ENCODE results near the gene TRAPPC2.

TRAPPC2 gene

DNA sequence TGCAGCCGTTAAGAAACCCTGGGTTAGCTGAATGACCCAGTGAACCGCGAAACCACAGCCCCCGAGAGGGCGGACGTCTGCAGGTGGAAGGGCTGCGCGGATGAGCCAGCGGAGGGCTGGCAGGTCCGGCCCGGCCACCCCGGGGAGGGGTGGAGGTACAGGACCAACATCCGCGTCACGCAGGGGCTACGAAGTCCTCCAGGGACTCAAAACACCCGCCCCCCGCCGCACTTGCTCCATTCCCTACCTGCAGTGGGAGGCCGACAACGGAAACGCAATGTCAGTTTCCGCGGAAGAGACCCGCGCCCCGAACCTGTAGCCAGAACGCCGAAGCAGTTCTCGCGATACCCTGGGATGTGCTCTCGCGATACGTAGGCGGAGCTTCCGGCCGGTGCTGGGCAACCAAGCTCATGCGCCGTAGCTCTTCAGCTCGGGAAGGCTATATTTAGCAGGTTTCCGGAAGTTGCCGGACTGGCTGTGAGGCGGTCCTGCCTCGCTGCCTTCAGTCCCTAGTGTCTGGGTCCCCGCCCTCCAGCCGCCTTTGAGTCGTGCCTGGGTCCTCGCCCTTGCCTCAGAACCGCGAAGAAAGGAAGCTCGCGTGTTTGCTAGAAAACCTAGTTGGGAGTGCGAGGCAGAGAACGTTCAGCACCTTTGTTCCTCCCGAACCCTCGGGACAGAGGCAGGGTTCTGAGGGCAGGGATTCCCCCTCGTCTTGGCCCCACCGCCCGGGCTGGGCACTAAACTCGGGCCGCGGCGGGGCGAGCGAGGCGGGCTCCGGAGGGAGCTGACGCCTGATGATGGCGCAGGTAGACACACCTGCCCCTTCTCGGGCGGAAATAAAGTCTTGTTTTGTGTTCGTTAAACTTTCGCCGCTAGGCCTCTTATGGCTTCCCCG, at the start of gene TRAPPC2, which contains the start of gene OFD1:
TSS of gene TRAPPC2 (minus strand) at position 343 of the 895 bp plus-strand sequence. CDS start 14,657 bp downstream, outside the sequence.
TSS of gene OFD1 (plus strand) at position 471 of the 895 bp plus-strand sequence. CDS start at position 795, 324 bp downstream.
- peak; percentile 78 to 85 for DNase-seq

DNA sequence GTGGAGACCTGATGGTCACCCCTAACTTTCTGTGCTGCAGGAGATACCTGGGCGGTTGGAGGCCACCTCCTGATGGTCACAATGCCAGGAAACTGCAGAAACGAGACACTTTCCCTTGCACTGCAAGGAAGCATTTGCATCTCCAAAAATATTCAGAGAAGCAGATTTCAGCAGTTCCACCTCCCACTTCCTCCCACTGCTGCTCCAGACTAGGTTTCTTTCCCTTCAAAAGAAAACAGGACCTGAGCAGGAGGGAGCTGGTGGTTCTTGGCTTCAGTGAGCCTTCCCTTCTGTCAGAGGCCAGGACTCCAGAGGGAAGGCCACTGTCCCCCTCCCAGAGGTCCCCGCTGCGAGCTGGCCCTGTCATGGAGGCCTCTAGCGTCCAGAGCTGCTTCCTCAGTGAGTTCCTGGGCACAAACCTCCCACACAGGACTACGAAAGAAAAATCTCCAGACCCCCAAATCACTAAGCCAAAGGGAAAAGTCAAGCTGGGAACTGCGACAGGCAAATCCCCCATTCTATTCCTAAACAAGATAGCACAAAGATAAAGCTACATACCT, 46.5 kb upstream of the TRAPPC2 start:
- no peak for DNase-seq

DNA sequence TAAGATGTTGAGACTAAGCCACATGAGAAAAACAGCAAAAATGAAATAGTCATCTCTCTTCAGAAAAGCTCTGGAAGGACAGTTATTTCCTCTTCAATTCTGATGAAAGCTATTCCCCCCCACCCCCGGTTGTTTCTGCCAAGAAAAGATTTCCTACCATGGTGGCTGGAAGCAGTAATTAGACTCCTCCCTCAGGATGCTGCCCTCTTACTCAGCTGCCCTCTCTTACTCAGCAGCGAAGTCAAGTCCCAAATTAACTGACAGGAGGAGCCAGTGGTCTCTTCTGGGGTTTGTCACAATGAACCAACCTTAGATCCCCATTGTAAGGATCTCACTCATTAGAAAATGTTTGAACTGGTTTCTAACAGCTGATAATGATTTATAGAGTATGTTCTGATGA, 44.5 kb upstream of the TRAPPC2 start:
- DNase-seq: no peak

DNA sequence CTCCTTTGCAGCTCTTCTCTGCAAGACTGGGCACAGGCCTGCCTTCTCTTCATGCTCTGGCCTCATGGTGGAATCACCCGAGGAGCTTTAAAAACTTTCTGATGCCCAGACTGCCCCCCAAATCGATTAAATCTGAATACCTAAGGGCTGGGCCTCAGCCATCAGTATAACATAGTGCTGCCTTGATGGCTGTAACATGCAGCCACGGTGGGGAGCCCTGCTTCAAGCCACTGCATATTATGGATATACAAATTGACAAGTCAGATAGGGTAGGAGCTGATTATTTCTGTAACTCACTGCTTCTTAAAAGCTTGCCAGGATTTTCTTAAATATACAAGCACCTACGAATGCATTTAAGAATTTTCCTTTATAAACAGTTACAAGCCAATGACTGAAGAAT, 42.0 kb upstream of the TRAPPC2 start:
- DNase-seq: no peak

DNA sequence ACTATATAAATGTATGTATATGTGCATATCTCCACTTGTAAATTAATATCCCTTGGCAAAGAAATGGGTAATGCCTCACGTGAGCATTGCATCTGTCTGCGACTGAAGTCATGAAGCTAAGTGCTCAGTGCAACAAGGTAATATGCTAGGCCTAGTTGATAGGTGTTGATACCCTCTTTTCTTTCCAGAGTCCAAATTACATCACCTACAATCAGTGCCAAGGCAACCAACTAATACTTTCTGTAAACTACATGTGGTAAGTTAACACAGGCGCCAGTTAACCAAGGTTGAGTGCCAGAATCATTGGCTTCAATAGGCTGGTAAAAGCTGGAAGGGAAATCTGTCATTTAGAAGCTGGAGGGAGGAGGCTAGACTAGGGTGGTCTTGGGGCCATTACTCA, 41.4 kb upstream of the TRAPPC2 start:
- no peak for DNase-seq

DNA sequence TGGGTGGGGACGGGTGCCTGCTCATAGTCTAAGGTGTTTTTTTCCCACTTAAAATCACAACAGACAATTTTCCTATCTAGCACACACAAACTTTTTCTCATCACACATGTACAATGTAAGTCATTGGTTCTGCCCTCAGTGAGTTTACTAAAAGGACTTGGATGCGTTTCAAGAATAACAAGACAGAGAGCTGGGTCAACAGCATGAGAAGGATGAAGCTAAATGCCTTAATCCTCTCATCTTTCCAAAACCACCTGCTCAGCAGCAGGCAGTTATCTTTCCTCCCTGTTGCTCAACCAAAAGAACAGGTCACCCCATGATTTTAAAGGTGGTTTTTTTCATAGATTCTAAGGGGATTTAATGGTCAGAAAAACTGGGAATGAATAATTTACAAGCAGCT, 40.3 kb upstream of the TRAPPC2 start:
- DNase-seq: no peak

DNA sequence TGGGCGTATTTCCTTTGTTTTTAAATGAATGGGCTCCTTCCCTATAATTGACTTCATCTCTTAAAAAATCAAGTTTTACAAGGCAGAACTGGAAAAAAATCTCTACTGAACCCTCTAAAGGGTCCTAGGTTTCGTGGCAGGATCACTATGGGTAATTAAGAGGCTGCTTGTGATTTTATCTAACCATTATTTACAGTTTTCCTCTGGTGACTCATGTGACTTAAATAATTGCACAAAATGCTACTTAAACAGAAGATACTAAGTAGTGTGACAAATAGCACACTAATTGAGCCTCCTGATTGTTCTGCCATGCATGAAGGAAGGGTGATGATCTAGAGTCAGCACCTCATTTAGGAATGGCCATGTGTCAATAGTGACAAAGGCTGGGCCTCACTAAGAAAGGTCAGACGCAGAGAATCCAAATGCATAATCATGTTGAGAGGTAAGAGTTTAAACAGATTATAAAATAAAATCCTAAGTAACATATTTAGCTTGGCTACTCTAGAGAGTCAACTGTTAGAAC, 35.7 kb upstream of the TRAPPC2 start:
- DNase-seq: no peak

DNA sequence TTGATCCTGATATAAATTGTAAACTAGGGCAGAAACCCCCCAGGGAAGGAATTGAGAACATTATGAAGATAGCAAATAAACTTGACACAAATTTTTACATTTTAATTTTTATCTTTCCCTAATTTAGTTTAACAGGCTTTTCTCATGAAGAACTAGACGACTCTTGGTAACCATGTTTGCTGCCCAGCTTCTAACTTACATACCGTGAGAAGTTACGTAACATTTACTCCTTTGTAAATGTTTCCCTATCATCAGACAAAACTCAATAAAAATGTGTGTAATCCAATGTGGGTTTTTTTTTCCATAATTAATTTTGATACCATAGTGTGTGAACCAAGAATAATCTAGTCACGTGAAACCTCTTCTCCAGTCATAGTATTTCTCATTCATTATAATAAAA, 34.5 kb upstream of the TRAPPC2 start:
- DNase-seq: no peak

DNA sequence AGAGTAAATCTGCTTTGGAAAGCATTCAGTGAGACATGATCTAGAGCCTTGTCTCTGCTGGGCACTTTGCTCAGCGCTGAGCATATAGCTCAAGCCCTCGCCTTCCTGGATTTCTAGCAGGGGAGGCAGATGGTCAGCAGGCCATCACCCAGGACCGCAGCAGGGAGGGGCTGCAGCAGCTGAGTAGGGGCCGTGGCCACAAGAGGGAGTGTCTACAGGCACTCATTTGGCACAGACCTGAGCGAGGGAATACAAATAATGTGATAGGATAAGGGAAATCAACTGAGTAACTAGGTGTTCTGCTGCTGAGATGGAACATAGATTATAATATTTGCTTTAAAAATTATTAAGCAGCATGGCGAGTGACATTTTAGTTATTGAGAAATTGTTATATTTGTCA, 30.3 kb upstream of the TRAPPC2 start:
- DNase-seq: no peak

DNA sequence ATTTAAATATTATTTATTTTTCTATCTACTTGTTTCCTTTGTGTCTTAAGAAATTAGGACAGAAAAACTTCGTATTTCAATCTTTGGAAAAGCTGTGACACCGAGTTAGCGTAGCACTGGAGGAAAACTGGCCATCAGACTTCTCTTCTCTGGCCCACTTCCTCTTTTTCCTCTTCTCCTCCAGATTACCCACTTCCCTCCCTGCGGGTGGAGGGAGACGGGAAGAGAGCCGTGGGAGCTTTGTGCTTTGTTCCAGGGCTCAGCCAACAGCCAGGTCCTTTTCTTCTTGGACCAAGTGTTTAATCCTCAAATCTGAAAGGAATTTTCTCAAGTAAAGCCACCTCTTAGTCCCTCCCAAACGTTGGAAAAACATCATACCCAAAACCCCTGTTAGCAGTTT, 29.9 kb upstream of the TRAPPC2 start:
- DNase-seq: no peak

DNA sequence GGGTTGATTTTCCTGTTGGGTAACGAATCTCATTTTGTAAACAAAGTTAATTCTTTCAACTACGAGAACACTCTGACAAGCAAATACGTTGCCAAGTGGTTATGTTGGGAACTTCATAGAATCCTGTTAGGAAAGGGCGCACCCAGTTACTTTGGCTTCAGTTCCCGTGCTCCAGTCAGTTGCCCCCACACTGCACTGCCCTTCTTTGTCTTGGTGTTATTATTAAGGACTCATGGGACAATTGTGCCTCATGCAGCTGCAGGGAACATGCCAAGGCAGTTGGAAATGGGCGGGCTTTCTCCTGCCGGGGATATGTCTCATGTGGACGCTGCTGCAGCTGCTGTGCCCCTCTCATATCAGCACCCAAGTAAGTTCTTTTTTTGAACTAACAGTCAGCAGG, 29.1 kb upstream of the TRAPPC2 start:
- DNase-seq: no peak

DNA sequence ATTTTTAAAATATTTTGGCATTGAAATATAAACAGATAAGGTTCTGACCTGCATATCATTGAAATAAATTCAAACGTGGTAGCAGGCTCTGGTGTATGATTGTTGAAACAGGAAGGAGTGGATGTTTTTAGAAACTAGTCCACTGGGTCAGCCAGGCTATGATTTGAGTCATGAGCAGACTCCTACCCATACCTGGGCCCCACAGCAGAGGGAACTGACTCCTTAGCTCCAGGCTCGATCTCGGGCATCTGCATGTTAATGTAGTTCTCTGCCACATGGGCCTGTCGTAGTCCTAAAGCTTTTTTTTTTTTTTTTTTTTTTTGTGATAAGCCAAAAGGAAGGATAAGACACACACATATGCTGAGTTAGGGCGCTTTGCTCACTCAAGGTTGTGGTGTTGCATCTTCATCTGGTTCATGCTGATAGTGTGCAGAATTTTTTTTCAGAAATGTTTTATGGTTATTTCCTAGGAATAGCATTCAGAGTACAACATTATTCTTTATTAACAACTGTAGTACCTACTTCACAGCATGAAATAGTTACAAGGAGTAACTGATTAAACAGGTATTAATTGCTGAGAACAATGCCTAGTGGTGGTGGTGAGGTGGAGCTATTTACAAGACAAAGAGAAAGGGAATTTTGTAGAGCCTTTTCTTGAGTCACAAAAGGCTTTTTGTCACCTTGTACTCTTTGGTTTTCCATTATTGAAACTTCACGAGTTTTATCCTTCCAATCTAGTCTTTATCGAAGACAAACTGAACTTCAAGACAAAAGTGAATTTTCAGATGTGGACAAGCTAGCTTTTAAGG, 27.4 kb upstream of the TRAPPC2 start:
- no peak for DNase-seq

DNA sequence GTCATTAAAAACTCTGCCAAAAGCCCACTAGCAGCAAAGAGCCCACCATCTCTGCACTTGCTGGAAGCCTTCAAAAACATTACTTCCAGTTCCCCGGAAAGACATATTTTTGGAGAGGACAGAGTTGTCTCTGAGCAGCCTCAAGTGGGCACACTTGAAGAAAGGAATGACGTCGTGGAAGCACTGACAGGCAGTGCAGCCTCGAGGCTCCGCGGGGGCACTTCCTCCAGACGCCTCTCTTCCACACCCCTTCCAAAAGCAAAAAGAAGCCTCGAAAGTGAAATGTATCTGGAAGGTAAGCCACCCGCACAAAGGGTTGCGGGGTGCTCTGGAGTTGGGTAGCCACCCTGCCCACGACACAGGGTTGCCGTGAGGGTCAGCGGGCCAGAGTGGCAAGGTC, 26.0 kb upstream of the TRAPPC2 start:
- no peak for DNase-seq

DNA sequence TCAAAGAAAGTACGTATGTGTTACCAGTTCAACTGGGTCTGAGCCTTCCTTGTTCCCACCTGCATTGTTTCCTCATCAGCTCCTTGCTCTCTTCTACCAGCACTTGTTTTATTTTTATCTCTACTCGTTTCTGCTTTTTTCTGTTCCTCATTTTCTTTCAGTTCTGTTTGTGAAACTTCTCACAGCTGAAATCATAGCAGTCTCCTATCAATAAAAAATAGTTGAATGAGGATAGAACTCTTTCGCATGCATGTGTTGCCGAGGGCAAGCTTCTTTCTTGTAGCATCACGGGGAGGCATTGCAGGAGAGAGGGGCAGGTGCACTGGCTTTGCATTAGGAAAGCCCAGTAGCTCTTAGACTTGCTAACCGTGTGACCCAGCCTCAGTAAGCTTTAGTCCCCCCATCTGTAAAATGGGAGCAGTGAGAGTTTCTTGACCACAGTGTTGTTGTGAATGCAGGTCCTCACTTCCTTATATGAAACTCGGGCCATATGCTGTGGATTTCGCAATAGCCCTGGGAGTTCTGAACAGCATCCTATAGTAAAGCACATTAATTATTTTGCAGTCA, 24.8 kb upstream of the TRAPPC2 start:
- no peak for DNase-seq

DNA sequence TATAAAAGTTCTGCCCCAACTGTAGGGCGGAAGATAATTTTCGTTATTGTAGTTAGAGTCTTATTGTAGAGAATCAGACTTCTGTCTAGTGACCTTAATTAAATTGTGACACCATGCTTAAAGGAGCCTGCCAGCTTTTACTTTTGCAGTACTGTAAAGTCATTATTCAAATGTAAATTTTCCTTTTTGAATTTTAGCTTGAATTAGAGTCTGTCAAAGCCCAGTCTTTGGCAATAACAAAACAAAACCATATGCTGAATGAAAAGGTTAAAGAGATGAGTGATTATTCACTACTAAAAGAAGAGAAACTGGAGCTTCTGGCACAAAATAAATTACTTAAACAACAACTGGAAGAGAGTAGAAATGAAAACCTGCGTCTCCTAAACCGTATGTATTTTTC, 22.0 kb upstream of the TRAPPC2 start:
- no peak for DNase-seq

DNA sequence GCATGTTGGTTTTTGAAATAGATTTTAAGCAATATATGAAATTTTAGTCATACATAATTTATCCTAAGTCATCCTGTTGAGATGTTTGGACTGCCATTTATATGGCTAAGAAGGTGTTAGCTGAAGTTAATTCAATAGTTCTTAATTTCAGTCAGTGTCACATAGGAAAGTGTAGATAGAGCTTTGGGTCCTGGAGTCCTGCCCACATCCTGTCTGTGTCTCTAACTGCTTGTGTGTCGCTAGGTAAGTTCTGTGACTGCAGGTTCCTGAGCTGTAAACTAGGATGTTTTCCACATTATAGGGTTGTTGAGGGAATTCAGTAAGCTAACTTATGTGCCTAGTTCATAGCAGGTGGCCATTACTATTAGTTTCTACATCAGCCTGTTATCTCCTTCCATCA, 20.8 kb upstream of the TRAPPC2 start:
- no peak for DNase-seq

DNA sequence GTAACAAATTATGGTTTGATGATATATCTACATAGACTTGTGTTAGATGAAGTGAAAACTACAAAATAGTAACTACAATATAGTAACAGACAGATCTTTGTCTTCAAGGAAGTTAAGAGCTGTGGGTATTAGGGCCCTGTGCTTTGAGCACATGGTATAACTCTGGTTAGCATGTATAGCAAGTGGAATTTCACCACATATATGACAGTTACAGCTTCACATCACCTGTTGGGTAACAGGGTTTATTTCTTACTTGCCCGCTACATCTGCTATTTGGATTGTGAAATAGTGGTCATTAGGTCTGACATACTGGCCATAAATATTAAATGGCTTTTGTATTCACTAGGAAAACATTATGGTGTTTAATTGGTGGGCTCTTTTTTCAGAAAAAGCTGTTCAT, 20.3 kb upstream of the TRAPPC2 start:
- DNase-seq: no peak

DNA sequence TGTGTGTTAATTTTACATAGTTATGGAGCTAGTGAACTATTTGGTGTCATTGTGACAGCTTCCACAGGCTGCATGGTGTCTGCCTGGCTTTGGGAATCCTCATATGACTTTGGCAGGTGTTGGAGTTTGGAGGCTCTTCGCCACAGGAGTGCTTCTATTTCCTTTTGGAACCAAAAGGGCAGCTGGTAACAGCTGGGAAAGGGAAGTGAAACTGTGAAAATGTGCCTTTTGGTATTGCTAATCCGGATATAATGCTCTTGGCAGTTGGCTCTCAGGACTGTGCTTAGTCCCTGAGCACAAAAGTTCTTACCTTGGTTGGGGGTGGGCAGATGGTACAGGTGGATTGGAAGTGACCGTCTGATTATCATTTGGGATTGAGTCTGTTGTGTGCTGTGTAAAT, 18.2 kb upstream of the TRAPPC2 start:
- no peak for DNase-seq

DNA sequence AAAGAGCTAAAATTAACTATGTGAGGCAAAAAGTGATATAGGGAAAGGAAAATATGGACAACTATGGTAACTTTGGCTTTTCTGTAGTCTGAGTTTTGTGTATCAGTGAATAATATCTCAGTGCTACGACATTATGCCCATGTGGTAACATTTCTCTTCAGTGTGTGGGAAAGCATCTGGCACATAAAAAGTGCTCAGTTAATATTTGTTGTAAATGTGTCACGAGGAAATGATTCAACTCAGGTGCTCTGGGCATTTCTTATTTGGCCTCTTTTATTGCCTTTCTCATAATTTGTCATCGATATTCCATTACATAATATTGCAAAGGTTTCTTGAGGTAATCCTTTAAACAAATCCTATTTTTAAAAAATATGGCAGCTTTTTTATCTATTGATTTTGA, 17.7 kb upstream of the TRAPPC2 start:
- DNase-seq: no peak

DNA sequence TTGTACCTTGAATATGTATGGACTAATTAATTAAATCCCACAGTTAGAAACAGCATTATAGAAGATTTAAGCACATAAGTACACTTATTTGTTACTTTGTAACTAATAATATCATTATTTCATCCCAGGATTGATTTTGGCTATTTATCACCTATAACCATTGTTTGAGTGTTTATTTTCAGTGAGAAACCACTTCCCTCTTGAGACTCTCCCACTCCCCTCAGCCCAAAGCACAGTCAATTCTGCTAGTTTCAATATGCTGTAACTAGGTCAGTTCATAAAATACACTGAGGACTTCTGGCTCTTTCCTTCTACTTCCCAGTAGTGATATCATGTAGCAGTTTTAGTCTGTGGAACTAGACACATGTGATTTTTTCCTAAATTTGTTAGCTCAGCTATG, 16.4 kb upstream of the TRAPPC2 start:
- DNase-seq: no peak

DNA sequence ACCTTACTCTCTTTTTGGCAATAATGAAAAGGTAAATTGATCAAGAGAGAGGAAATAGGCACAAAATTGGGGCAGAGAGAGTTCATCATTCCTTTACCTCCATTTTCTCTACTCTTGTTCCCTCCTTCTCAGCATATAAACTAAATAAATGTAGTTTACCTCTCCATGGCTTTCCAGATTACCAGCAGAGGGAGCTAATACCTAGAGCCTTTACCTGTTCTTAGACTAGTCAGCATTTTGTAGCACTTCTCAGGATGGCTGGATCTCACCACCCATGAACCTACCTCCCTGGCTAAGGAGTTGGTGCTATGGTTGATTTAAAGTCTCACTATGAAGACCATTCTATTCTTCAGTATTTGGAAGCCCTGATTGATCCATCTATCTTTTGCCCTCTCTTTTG, 15.8 kb upstream of the TRAPPC2 start:
- DNase-seq: no peak

DNA sequence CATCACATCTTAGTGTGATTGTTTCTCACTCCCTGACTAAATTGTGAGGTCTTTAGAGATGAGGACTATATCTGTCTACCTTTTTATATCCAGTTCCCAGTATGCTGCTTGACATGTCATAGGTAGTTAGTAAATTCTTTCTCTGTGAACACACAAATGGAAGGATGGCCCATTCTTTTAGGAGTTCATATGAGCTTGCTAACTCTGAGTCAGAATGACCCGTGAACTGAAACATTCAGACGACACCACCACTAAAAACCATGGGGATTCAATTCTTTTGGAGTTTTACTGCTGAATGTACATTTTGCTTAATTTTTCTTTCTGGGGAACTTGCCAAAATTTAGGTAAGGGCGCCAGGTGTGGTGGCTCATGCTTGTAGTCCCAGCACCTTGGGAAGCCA, 14.1 kb upstream of the TRAPPC2 start:
- DNase-seq: no peak

DNA sequence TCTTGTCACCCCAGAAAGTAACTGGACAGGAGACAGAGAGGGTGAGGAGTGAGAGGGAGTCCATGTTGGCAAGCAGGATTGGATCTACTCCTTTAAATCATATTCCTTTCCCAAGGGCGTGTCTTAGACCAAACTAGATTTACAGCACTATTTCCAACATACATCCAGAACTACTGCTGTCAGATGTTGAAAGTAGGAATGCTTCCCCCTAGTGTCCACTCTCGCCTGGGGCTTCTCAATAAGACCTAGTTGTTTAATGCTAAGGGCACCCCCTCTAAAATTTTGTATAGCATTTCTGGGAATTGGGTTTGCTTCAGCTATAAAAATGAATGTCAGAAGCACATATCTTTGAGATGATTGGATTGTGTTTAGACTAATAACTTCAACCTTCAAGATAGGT, 13.4 kb upstream of the TRAPPC2 start:
- DNase-seq: no peak
